Measurements from ENCODE around the gene PTPRN2.

DNA sequence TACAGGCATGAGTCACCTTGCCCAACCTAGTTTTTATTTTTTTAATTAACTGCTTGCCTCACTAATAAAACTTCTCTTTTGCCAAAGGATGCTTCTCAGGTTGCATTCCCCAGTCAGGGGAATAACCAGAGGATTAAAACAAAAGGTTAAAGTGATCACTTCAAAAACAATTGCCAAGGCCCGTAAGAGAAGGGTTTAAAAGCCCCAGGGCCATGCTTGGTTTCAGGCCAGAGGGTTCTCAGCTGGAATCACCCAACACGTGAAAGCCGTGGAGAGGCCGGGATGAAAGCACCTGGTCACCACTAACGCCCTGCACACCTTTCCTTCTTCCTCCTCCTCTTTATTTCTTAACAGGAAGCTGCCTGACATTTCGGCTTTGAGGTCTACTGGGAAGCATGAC is 587.5 kb downstream of the PTPRN2 start:
- TF ChIP-seq, protein P1, sequence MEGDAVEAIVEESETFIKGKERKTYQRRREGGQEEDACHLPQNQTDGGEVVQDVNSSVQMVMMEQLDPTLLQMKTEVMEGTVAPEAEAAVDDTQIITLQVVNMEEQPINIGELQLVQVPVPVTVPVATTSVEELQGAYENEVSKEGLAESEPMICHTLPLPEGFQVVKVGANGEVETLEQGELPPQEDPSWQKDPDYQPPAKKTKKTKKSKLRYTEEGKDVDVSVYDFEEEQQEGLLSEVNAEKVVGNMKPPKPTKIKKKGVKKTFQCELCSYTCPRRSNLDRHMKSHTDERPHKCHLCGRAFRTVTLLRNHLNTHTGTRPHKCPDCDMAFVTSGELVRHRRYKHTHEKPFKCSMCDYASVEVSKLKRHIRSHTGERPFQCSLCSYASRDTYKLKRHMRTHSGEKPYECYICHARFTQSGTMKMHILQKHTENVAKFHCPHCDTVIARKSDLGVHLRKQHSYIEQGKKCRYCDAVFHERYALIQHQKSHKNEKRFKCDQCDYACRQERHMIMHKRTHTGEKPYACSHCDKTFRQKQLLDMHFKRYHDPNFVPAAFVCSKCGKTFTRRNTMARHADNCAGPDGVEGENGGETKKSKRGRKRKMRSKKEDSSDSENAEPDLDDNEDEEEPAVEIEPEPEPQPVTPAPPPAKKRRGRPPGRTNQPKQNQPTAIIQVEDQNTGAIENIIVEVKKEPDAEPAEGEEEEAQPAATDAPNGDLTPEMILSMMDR (IDR thresholded peaks at IDR 0.05) = no peak
- TF ChIP-seq POLR2AphosphoS5 (IDR thresholded peaks at IDR 0.05) = no peak
- TF ChIP-seq POLR2A (IDR thresholded peaks at IDR 0.05) = no peak
